Measurements from ENCODE around the gene MAGI2.

MAGI2 gene

GRCh38 chr7:79398138-79398749 is 55.2 kb downstream of the MAGI2 start:
- TF ChIP-seq OSR1 (CRISPR knock-in tag; IDR thresholded peaks at IDR 0.05) = no peak
- TF ChIP-seq, protein P1, sequence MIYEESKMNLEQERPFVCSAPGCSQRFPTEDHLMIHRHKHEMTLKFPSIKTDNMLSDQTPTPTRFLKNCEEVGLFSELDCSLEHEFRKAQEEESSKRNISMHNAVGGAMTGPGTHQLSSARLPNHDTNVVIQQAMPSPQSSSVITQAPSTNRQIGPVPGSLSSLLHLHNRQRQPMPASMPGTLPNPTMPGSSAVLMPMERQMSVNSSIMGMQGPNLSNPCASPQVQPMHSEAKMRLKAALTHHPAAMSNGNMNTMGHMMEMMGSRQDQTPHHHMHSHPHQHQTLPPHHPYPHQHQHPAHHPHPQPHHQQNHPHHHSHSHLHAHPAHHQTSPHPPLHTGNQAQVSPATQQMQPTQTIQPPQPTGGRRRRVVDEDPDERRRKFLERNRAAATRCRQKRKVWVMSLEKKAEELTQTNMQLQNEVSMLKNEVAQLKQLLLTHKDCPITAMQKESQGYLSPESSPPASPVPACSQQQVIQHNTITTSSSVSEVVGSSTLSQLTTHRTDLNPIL (CRISPR knock-in tag; IDR thresholded peaks at IDR 0.05; ENCODE audit: low read depth) = no peak
- TF ChIP-seq, protein P2, sequence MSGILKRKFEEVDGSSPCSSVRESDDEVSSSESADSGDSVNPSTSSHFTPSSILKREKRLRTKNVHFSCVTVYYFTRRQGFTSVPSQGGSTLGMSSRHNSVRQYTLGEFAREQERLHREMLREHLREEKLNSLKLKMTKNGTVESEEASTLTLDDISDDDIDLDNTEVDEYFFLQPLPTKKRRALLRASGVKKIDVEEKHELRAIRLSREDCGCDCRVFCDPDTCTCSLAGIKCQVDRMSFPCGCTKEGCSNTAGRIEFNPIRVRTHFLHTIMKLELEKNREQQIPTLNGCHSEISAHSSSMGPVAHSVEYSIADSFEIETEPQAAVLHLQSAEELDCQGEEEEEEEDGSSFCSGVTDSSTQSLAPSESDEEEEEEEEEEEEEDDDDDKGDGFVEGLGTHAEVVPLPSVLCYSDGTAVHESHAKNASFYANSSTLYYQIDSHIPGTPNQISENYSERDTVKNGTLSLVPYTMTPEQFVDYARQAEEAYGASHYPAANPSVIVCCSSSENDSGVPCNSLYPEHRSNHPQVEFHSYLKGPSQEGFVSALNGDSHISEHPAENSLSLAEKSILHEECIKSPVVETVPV (CRISPR knock-in tag; IDR thresholded peaks at IDR 0.05) = no peak
- TF ChIP-seq BACH2 (CRISPR knock-in tag; IDR thresholded peaks at IDR 0.05; ENCODE audit: borderline replicate concordance) = no peak
- TF ChIP-seq ISL1 (CRISPR knock-in tag; IDR thresholded peaks at IDR 0.05) = peak; percentile 54
- no peak for TF ChIP-seq CSDC2 (CRISPR knock-in tag; IDR thresholded peaks at IDR 0.05)
- ATAC-seq = peak; percentile 74

GRCh38 chr7:79386688-79387422 is 66.6 kb downstream of the MAGI2 start:
- no peak for TF ChIP-seq ESRRG (CRISPR knock-in tag; IDR thresholded peaks at IDR 0.05)
- no peak for TF ChIP-seq ZNF565 (CRISPR knock-in tag; conservative IDR thresholded peaks at IDR 0.05; ENCODE audit: low read depth)
- no peak for TF ChIP-seq ZNF70 (CRISPR knock-in tag; IDR thresholded peaks at IDR 0.05)
- TF ChIP-seq ISL1 (CRISPR knock-in tag; IDR thresholded peaks at IDR 0.05) = 0 out of 2 replicates have a peak, but pooled peaks have one; percentile 26
- no peak for TF ChIP-seq TCF4 (CRISPR knock-in tag; IDR thresholded peaks at IDR 0.05; ENCODE audit: borderline replicate concordance)
- TF ChIP-seq GLIS3 (CRISPR knock-in tag; IDR thresholded peaks at IDR 0.05) = no peak
- peak; percentile 50; the same call in 2 of the 3 replicates for ATAC-seq

GRCh38 chr7:79381921-79382320 is 71.5 kb downstream of the MAGI2 start:
- TF ChIP-seq ISL1 (CRISPR knock-in tag; IDR thresholded peaks at IDR 0.05) (peak; percentile 72), GLIS3 (CRISPR knock-in tag; IDR thresholded peaks at IDR 0.05) (no peak)

DNA sequence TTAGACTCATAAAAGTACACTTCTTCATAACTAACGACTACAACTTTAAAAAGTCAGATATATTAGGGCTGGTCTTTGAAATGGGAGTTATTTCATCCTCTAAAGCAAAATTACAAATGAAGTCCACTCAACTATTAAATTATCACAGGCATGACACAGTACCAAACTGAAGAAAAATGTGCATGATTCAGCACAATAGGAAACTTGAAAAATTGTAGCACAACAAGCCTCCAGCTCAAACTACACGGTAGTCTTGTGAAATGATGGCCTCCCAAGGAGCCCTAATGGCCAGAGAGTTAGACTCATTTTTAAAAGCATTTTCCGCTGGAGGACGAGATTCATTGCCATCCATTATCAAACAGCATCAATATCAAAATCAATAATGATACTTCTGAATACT is 76.4 kb downstream of the MAGI2 start:
- ATAC-seq = no peak

More at GRCh38 chr7:79381921-79382320, 71.5 kb downstream of the MAGI2 start:
- no peak for ATAC-seq

More for the DNA sequence above, 76.4 kb downstream of the MAGI2 start:
- TF ChIP-seq PPARA (CRISPR knock-in tag; IDR thresholded peaks at IDR 0.05; ENCODE audit: borderline replicate concordance) = no peak
- no peak for TF ChIP-seq TCF4 (CRISPR knock-in tag; IDR thresholded peaks at IDR 0.05; ENCODE audit: borderline replicate concordance)
- TF ChIP-seq, protein P1 (CRISPR knock-in tag; IDR thresholded peaks at IDR 0.05; ENCODE audit: low read depth) = no peak
- no peak for TF ChIP-seq BACH2 (CRISPR knock-in tag; IDR thresholded peaks at IDR 0.05; ENCODE audit: borderline replicate concordance)
- no peak for TF ChIP-seq ZNF8 (CRISPR knock-in tag; IDR thresholded peaks at IDR 0.05)
- TF ChIP-seq, protein P2 (CRISPR knock-in tag; IDR thresholded peaks at IDR 0.05) = no peak
- no peak for TF ChIP-seq OSR1 (CRISPR knock-in tag; IDR thresholded peaks at IDR 0.05)
- TF ChIP-seq ZNF70 (CRISPR knock-in tag; IDR thresholded peaks at IDR 0.05) = no peak
- TF ChIP-seq, protein P3, sequence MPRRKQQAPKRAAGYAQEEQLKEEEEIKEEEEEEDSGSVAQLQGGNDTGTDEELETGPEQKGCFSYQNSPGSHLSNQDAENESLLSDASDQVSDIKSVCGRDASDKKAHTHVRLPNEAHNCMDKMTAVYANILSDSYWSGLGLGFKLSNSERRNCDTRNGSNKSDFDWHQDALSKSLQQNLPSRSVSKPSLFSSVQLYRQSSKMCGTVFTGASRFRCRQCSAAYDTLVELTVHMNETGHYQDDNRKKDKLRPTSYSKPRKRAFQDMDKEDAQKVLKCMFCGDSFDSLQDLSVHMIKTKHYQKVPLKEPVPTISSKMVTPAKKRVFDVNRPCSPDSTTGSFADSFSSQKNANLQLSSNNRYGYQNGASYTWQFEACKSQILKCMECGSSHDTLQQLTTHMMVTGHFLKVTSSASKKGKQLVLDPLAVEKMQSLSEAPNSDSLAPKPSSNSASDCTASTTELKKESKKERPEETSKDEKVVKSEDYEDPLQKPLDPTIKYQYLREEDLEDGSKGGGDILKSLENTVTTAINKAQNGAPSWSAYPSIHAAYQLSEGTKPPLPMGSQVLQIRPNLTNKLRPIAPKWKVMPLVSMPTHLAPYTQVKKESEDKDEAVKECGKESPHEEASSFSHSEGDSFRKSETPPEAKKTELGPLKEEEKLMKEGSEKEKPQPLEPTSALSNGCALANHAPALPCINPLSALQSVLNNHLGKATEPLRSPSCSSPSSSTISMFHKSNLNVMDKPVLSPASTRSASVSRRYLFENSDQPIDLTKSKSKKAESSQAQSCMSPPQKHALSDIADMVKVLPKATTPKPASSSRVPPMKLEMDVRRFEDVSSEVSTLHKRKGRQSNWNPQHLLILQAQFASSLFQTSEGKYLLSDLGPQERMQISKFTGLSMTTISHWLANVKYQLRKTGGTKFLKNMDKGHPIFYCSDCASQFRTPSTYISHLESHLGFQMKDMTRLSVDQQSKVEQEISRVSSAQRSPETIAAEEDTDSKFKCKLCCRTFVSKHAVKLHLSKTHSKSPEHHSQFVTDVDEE (CRISPR knock-in tag; IDR thresholded peaks at IDR 0.05) = no peak

All from SK-N-SH treated with all-trans-retinoic acid at 6 μM for 48 hours (cell line).